ENCODE results near the gene C19orf44.
"Not testable (repeated sequence)": the region's sequence is repeated elsewhere in the genome, so short reads cannot be mapped to it uniquely, and the experiment has no call there.

C19orf44 gene

DNA sequence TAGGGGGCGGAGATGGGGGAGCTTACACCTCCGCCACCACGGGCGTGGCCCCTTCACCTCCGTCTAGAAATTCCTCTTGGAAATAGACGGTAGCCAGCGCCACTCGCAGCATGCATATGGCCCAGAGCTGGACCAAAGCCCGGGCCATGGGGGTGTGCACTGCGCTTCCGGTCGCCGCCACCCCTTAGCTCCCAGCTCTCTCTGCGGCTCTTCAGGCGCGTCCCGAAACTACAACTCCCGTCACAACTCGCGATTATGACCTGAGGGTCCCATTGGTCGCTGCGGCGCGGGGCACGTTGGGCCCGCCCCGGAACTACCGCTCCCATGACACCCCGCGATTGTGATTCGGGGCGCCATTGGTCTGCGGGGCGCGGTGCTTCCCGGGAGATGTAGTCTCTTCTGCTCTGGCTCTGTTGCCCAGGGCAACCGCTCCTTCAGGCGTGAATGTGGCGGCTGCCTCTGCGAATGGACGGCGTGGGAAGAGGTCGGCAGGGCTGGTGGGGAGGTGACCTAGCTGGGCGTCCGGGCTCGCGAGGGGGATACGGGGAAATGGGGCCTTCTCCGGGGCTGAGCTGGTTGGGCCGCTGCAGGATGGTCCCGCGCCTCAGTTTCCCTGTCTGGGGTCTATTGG is at the start of gene C19orf44, which contains the start of gene CALR3:
C19orf44 (plus strand) TSS at position 413 of the 631 bp plus-strand sequence. CDS start 4,399 bp downstream, outside the sequence.
CALR3 (minus strand) TSS at position 186 of the 631 bp plus-strand sequence; CDS start at position 148, 38 bp downstream.
- Mint-ChIP-seq H3K27me3 (no peaks in the 10 kb centered on the region), H3K4me3 (peak within 1 kb of the TSS; percentile 94), H3K36me3 (ENCODE audit: low read depth) (peaks cover 7% of the 10 kb centered on the region), H3K27ac (peak within 1 kb of the TSS; percentile 81), H3K4me1 (ENCODE audit: low read depth) (peaks cover 20% of the 10 kb centered on the region), H3K9me3 (no peaks in the 10 kb centered on the region)
- intact Hi-C loops (cut with micrococcal nuclease): loop anchor here (1.0 to 10.0 kb wide), 3 partner anchors 25 to 51 kb away; partner anchors contain the start of genes CHERP and EPS15L1

DNA sequence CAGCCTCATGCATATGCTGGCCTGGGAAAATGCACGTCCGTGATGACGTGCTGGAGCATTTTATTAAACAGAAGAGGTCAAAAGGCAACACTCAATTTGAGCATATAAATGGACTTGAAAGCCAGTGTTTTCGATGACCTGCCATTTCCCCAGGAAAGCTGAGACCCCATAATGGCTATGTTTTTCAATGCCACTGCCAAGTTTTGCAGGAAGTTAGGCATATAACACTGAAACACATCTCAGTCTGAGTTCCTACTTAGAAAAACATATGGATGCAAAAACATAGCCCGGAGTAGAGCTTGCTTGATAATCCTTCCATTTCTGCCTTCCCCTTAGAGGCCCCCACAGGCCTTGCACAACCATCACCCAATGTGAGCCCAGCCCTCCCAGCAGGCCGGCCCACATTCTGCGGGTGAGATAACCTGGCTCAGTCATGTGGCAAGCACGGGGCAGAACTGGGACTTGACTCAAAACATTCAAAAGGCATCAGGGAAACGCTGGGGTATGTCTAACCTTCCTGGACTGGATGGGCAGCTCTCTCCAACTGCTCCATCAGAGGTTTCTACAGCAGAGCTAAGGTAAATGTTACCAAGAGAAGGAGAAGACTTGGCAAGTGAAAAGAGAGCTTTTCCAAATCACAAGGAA is 49.3 kb upstream of the C19orf44 start:
- Mint-ChIP-seq H3K27ac (peak overlapping the region; percentile 84), H3K9me3 (peaks cover 8% of the 10 kb centered on the region), H3K27me3 (no peaks in the 10 kb centered on the region), H3K4me1 (ENCODE audit: low read depth) (peaks cover 85% of the 10 kb centered on the region), H3K4me3 (peak overlapping the region; percentile 13), H3K36me3 (ENCODE audit: low read depth) (peaks cover 7% of the 10 kb centered on the region)
- intact Hi-C loops (cut with micrococcal nuclease): loop anchor here (10.0 kb wide), 2 partner anchors 48 to 98 kb away; partner anchors contain the start of genes C19orf44, CALR3 and CHERP

DNA sequence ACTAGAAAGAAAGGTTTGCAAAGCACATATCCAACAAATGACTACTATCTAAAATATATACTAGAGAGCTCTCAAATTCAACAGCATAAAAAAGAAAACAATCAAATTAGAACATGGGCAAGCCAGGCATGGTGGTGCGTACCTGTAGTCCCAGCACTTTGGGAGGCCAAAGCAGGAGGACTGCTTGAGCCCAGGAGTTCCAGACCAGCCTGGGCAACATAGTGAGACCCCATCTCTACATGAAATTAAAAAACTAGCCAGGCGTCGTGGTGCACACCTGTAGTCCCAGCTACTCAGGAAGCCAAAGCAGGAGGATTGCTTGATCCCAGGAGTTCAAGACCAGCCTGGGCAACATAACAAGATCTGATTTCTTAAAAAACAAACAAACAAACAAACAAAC is 47.3 kb upstream of the C19orf44 start:
- H3K9me3 Mint-ChIP-seq; H3K27me3 Mint-ChIP-seq; H3K4me3 Mint-ChIP-seq; H3K36me3 Mint-ChIP-seq (ENCODE audit: low read depth): not testable (repeated sequence)
- intact Hi-C loops (cut with micrococcal nuclease): loop anchor here (10.0 kb wide), 2 partner anchors 46 to 96 kb away; partner anchors contain the start of genes C19orf44, CALR3 and CHERP
- Mint-ChIP-seq H3K4me1 (ENCODE audit: low read depth) (peaks cover 70% of the 10 kb centered on the region), H3K27ac (peak overlapping the region; percentile 84)

DNA sequence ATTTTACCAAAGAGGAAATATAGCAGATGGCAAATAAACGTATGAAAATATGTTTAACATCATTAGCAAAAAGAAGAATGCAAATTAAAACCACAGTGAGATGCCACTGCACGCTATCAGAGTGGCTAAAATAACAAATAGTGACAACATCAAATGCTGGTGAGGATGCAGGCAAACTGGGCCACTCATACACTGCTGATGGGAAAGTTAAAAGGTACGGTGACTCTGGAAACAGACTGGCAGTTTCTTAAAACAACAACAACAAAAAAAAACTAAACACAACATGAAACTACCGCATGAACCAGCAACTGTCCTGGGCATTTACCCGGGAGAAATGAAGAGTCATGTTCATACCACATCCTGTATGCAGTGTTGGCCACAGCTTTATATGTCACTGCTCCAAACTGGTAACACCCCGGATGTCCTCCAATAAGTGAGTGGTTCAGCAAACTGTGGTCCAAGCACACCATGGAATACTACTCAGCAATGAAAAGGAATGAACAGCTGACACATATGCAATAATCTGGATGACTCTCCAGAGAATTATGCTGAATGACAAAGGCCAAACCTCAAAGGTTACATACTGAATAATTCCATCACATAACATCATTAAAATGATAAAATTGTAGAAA is 46.7 kb upstream of the C19orf44 start:
- Mint-ChIP-seq H3K4me1 (ENCODE audit: low read depth) (peaks cover 70% of the 10 kb centered on the region), H3K9me3 (peaks cover 8% of the 10 kb centered on the region)
- intact Hi-C loops (cut with micrococcal nuclease): loop anchor here (10.0 kb wide), 2 partner anchors 45 to 95 kb away; partner anchors contain the start of genes C19orf44, CALR3 and CHERP

DNA sequence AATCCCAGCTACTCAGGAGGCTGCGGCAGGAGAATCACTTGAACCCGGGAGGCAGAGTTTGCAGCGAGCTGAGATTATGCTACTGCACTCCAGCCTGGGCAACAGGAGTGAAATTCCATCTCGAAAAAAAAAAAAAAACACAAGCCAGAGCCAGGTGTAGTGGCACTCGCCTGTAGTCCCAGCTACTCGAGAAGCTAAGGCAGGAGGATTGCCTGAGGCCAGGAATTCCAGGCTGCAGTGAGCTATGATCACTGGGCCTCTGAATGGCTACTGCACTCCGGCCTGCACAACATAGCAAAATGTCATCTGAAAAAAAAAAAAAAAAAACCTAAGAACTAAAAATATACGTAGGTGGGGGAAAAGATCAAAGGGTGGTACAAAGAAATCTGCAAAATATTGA is 43.9 kb upstream of the C19orf44 start:
- Mint-ChIP-seq H3K9me3 (peaks cover 8% of the 10 kb centered on the region), H3K27ac (no peak overlapping the region), H3K4me1 (ENCODE audit: low read depth) (peaks cover 61% of the 10 kb centered on the region), H3K4me3 (no peak overlapping the region), H3K27me3 (no peaks in the 10 kb centered on the region), H3K36me3 (ENCODE audit: low read depth) (peaks cover 13% of the 10 kb centered on the region)
- intact Hi-C loops (cut with micrococcal nuclease): no loop called here

More for the DNA sequence above, 46.7 kb upstream of the C19orf44 start:
- Mint-ChIP-seq H3K4me3 (peak overlapping the region; percentile 4), H3K27ac (peak overlapping the region; percentile 84), H3K27me3 (no peaks in the 10 kb centered on the region), H3K36me3 (ENCODE audit: low read depth) (peaks cover 6% of the 10 kb centered on the region)

DNA sequence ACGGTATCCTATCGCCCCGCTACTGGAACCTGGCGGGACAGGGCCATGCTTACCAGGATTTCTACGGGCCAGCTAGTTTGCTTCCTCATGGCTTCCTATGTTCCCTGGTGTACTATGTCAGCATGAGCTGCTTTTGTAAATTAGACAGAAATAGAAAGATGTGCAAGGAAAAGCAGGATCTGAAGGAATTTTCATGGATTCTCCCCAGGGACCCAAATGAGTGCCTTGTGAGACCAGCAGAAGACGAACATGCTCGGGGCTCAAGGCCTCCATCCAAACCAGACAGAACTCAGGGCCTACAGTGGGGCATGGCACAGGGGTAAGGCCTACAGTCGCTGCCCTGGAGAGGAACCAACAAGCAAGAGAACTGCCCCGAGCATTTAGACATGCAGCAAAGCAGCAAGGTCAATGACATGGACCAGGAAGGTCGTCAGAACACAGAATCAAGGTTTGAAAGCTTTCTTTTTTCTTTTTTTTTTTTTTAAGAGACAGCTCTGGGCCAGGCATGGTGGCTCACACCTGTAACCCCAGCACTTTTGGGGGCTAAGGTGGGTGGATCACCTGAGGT is 41.8 kb upstream of the C19orf44 start:
- Mint-ChIP-seq H3K27ac (peak overlapping the region; percentile 56), H3K4me1 (ENCODE audit: low read depth) (peaks cover 65% of the 10 kb centered on the region), H3K27me3 (no peaks in the 10 kb centered on the region), H3K4me3 (no peak overlapping the region), H3K9me3 (peaks cover 6% of the 10 kb centered on the region), H3K36me3 (ENCODE audit: low read depth) (peaks cover 13% of the 10 kb centered on the region)
- intact Hi-C loops (cut with micrococcal nuclease): no loop called here

DNA sequence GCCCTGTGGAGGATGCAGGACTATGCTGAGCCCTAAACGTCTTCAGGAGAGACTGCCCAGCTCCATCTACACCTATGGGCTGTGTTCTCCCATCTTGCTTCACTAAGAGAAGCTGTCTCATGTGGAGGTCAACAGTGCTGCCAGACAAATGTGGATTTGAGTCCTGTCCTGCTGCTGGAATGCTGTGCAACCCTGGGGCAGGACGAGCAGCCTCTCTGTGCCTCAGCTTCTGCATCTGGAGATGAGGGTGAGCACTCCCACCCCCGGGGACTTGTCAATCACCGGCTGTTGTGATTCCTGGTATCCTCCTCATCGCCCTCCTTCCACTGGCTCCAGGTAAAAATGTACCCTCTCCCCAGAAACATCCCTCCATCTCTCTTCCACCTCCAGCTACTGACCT is 40.7 kb upstream of the C19orf44 start:
- H3K27me3 Mint-ChIP-seq: no peaks in the 10 kb centered on the region
- no peak overlapping the region for H3K4me3 Mint-ChIP-seq
- peaks cover 7% of the 10 kb centered on the region for H3K36me3 Mint-ChIP-seq (ENCODE audit: low read depth)
- intact Hi-C loops (cut with micrococcal nuclease): no loop called here
- H3K27ac Mint-ChIP-seq: no peak overlapping the region
- H3K9me3 Mint-ChIP-seq: no peaks in the 10 kb centered on the region
- peaks cover 56% of the 10 kb centered on the region for H3K4me1 Mint-ChIP-seq (ENCODE audit: low read depth)

DNA sequence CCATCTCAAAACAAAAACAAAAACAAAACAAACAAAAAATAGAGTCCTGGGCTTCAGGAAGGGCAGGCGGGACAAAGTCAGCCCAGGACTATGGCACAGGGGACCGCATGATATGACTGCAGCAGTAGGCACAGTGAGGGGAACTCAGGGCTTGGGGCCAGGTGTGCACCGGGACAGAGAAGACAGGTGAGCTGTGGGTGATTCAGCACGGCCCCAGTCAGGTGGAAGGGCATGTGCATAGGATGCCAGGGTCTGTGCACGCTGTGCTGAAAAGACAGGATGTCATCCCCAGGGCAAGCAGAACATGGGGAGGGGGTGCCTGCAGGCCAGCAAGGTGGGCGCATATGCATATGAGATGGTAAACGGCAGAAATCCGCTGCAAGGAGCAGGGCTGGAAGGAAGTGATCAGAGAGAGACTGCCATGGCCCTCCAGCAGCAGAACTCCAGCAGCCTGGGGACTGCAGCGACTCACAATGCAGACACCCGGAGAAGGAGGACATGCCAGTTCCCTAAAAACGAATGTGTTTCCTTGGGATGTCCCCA is 39.5 kb upstream of the C19orf44 start:
- Mint-ChIP-seq H3K4me3 (no peak overlapping the region), H3K27ac (no peak overlapping the region), H3K4me1 (ENCODE audit: low read depth) (peaks cover 50% of the 10 kb centered on the region), H3K27me3 (no peaks in the 10 kb centered on the region), H3K9me3 (no peaks in the 10 kb centered on the region), H3K36me3 (ENCODE audit: low read depth) (peaks cover 12% of the 10 kb centered on the region)
- intact Hi-C loops (cut with micrococcal nuclease): no loop called here

DNA sequence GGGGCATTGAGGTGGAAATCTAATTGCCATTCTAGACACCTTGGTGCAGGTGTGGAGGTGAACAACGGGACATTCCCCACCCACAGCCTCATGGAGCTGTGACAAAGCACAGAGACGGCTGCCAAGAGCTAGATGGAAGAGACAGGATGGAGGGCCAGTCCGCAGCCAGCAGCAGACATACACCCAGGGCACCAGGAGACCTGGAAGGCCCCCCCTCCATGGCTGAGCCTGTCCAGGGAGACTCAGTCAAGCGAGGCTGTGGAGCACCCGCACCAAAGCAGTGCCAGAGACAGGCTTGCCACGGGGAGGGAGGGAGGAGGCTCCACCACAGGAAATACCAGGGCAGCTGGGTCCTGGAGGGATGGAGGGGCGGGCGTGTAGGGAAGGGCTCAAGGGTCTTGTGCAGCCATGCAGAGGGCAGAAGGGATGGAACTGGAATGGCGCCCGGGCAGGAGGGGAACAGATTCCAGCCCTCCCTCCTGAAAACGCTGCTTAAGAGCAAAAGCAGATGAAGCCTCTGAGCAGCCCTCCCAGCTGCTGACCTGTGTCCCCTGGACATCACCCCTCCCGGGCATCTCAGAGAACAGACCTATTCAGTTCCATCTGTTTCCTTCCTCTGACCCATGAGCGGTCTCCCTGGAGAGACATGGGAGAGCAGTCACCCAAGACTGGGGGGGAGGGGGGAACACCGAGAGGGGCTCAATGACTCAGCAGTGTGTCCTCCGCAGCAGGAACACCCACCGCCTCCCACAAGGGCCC is 38.8 kb upstream of the C19orf44 start:
- peaks cover 16% of the 10 kb centered on the region for H3K36me3 Mint-ChIP-seq (ENCODE audit: low read depth)
- H3K4me1 Mint-ChIP-seq (ENCODE audit: low read depth): peaks cover 57% of the 10 kb centered on the region
- H3K27ac Mint-ChIP-seq: peak overlapping the region; percentile 0
- no peaks in the 10 kb centered on the region for H3K9me3 Mint-ChIP-seq
- no peaks in the 10 kb centered on the region for H3K27me3 Mint-ChIP-seq
- intact Hi-C loops (cut with micrococcal nuclease): no loop called here
- no peak overlapping the region for H3K4me3 Mint-ChIP-seq

DNA sequence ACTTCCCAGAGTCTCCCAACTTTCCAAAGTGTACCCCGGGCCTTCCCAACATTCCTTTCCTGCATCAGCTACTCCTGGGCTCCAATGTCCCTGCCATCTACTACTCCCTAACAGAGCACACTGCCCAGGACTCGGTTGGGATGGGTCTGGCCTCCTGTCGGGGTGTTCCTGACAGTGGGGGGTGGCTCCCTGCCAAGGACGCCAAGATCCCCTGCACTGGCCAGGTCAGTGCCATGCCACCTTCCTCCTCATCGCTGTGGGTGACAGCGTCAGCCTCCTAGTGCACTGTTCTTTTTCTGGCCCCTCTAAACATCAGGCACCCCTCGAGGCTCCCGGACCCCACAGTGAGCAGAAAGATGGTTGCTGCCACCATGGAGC is 38.3 kb upstream of the C19orf44 start:
- H3K4me1 Mint-ChIP-seq (ENCODE audit: low read depth): peaks cover 62% of the 10 kb centered on the region
- intact Hi-C loops (cut with micrococcal nuclease): no loop called here
- no peak overlapping the region for H3K4me3 Mint-ChIP-seq
- peaks cover 21% of the 10 kb centered on the region for H3K36me3 Mint-ChIP-seq (ENCODE audit: low read depth)
- no peaks in the 10 kb centered on the region for H3K27me3 Mint-ChIP-seq
- no peaks in the 10 kb centered on the region for H3K9me3 Mint-ChIP-seq
- peak overlapping the region; percentile 0 for H3K27ac Mint-ChIP-seq

DNA sequence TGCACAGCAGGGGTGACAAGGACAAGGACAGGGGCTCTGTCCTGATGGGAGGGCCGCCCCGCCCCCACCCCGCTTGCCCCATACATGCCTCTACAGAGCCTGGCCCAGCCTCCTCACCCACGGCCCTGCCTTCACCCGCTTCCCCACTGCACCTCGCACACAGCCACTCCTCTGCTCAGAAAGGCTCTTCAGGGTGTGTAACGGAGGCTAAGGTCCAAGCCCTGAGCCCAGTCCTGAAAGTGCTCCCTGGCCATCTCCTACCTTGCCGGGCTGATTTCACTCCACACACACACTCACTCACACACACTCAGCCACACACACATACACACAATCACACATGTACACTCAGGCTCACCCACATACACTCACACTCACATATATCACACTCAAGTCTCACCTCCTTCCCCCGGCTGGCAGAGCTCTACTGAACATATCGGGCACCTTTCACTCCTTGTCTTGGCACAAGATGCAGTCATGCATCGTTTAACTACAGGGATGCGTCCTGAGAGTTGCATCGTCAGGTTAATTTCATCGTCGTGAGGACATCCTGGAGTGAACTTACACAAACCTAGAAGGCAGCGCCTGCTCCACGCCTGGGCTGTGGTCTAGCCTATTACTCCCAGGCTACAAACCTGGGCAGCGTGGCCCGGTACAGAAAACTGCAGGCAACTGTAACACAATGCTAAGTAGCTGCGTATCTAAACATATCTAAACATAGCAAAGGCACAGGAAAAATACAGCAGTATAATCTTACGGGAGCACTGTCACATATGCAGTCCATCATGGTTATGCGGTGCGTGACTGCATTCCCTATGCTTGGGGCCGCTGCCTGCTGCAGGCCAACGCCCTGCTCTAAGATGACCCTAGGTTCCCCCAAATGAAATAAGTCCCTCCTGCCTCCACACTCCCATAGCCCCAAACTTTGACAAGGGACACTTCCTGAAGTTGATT is 37.5 kb upstream of the C19orf44 start:
- H3K36me3 Mint-ChIP-seq (ENCODE audit: low read depth): peaks cover 28% of the 10 kb centered on the region
- H3K27ac Mint-ChIP-seq: peak overlapping the region; percentile 0
- H3K4me3 Mint-ChIP-seq: no peak overlapping the region
- peaks cover 70% of the 10 kb centered on the region for H3K4me1 Mint-ChIP-seq (ENCODE audit: low read depth)
- H3K9me3 Mint-ChIP-seq: no peaks in the 10 kb centered on the region
- H3K27me3 Mint-ChIP-seq: no peaks in the 10 kb centered on the region
- intact Hi-C loops (cut with micrococcal nuclease): no loop called here

DNA sequence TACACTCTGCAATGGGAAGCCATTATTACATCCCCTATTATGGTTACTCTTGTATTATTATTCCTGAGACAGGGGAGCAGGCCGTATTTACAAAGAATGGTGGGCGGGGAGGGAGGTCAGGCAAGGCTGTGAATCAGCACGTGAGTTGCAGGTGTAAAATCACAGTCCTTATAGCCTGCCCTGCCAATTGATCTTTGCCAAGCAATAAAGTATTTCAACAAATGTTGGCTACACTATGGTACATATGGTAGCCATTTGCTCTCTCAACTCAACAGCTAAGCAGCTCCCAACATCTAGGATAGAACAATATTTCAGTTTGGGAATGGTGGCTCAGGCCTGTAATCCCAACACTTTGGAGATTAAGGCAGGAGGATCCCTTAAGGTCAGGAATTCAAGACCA is 36.5 kb upstream of the C19orf44 start:
- Mint-ChIP-seq H3K36me3 (ENCODE audit: low read depth) (peaks cover 28% of the 10 kb centered on the region), H3K4me3 (no peak overlapping the region), H3K27me3 (no peaks in the 10 kb centered on the region), H3K4me1 (ENCODE audit: low read depth) (peaks cover 70% of the 10 kb centered on the region), H3K27ac (no peak overlapping the region), H3K9me3 (no peaks in the 10 kb centered on the region)
- intact Hi-C loops (cut with micrococcal nuclease): no loop called here
